ENCODE results near the gene SLC15A3. TPM values are rescaled to one million over a fixed set of nuclear protein-coding genes. Genes with fewer than 3 reads are reported as not detected.

SLC15A3 gene
- total and polyA plus RNA-seq, 3 experiments from 2014 or later: 1.2 to 1.5 TPM; not detected in 1

GRCh38 chr11:60937144-60937527 lies 14.8 kb downstream of the SLC15A3 start:
- H3K4me1 ChIP-seq (ENCODE audit: insufficient read depth, low read length): no peaks in the 10 kb centered on the region
- DNase-seq: no peak
- no peaks in the 10 kb centered on the region for H3K27me3 ChIP-seq (ENCODE audit: insufficient read depth, low read length, poor library complexity, severe bottlenecking)
- H3K4me3 ChIP-seq (ENCODE audit: low read length): no peak overlapping the region
- POLR2A ChIA-PET: no interaction called here
- H3K36me3 Mint-ChIP-seq: no peaks in the 10 kb centered on the region
- CTCF ChIA-PET: interaction anchor here (1.1 to 1.3 kb wide), 2 partner anchors 21 to 106 kb away, joined by 3 to 5 read pairs; no protein-coding TSS in a partner anchor
- no peaks in the 10 kb centered on the region for H3K9me3 ChIP-seq (ENCODE audit: low read length)
- no peak overlapping the region for H3K4me3 Mint-ChIP-seq
- H3K27me3 Mint-ChIP-seq: peaks cover 3 to 9% of the 10 kb centered on the region in 2 donors
- H3K27ac Mint-ChIP-seq: no peak overlapping the region
- no peaks in the 10 kb centered on the region for H3K9me3 Mint-ChIP-seq
- H3K27ac ChIP-seq (ENCODE audit: low read depth, low read length): no peak overlapping the region
- H3K36me3 ChIP-seq (ENCODE audit: insufficient read depth, low read length): no peaks in the 10 kb centered on the region
- no peaks in the 10 kb centered on the region for H3K4me1 Mint-ChIP-seq

- Histone ChIP-seq H3K4me3 (ENCODE audit: low read length) (no peak overlapping the region), H3K9me3 (ENCODE audit: low read length) (no peaks in the 10 kb centered on the region), H3K36me3 (ENCODE audit: insufficient read depth, low read length) (no peaks in the 10 kb centered on the region), H3K27ac (ENCODE audit: low read depth, low read length) (no peak overlapping the region), H3K4me1 (ENCODE audit: insufficient read depth, low read length) (no peaks in the 10 kb centered on the region), H3K27me3 (ENCODE audit: insufficient read depth, low read length, poor library complexity, severe bottlenecking) (peaks cover under 1% of the 10 kb centered on the region)
- Mint-ChIP-seq H3K4me3 (no peak overlapping the region), H3K36me3 (no peaks in the 10 kb centered on the region), H3K27ac (no peak overlapping the region), H3K4me1 (no peaks in the 10 kb centered on the region), H3K9me3 (no peaks in the 10 kb centered on the region), H3K27me3 (peaks cover 3 to 9% of the 10 kb centered on the region in 2 donors)
- DNase-seq: no peak
- ChIA-PET POLR2A (no interaction called here), CTCF (interaction anchor here (1.1 to 1.3 kb wide), 2 partner anchors 21 to 106 kb away, joined by 3 to 5 read pairs; no protein-coding TSS in a partner anchor)
These were observed 15.4 kb downstream of the SLC15A3 start for GRCh38 chr11:60936467-60937143.

GRCh38 chr11:60935676-60936442 lies 16.1 kb downstream of the SLC15A3 start:
- Mint-ChIP-seq H3K4me1 (no peaks in the 10 kb centered on the region), H3K4me3 (no peak overlapping the region), H3K27ac (no peak overlapping the region), H3K27me3 (peaks cover 3 to 13% of the 10 kb centered on the region in 2 donors), H3K9me3 (no peaks in the 10 kb centered on the region), H3K36me3 (no peaks in the 10 kb centered on the region)
- Histone ChIP-seq H3K27me3 (ENCODE audit: insufficient read depth, low read length, poor library complexity, severe bottlenecking) (peaks cover 3% of the 10 kb centered on the region), H3K9me3 (ENCODE audit: low read length) (no peaks in the 10 kb centered on the region), H3K27ac (ENCODE audit: low read depth, low read length) (no peak overlapping the region), H3K4me3 (ENCODE audit: low read length) (no peak overlapping the region), H3K4me1 (ENCODE audit: insufficient read depth, low read length) (no peaks in the 10 kb centered on the region), H3K36me3 (ENCODE audit: insufficient read depth, low read length) (no peaks in the 10 kb centered on the region)
- CTCF ChIA-PET: interaction anchor here (1.1 to 1.3 kb wide), 2 partner anchors 20 to 105 kb away, joined by 3 to 5 read pairs; no protein-coding TSS in a partner anchor
- DNase-seq: no peak
- POLR2A ChIA-PET: no interaction called here

GRCh38 chr11:60934790-60935605 lies 17.0 kb downstream of the SLC15A3 start:
- DNase-seq: no peak
- H3K9me3 Mint-ChIP-seq: no peaks in the 10 kb centered on the region
- no peak overlapping the region for H3K4me3 Mint-ChIP-seq
- no peak overlapping the region for H3K27ac ChIP-seq (ENCODE audit: low read depth, low read length)
- CTCF ChIA-PET: no interaction called here
- H3K27ac Mint-ChIP-seq: peak overlapping the region in 1 of 8 donors; percentile 36
- no peaks in the 10 kb centered on the region for H3K4me1 Mint-ChIP-seq
- H3K4me1 ChIP-seq (ENCODE audit: insufficient read depth, low read length): no peaks in the 10 kb centered on the region
- no peaks in the 10 kb centered on the region for H3K9me3 ChIP-seq (ENCODE audit: low read length)
- H3K36me3 ChIP-seq (ENCODE audit: insufficient read depth, low read length): no peaks in the 10 kb centered on the region
- H3K36me3 Mint-ChIP-seq: no peaks in the 10 kb centered on the region
- peaks cover 3% of the 10 kb centered on the region for H3K27me3 ChIP-seq (ENCODE audit: insufficient read depth, low read length, poor library complexity, severe bottlenecking)
- H3K27me3 Mint-ChIP-seq: peaks cover 3 to 15% of the 10 kb centered on the region in 2 donors
- POLR2A ChIA-PET: no interaction called here
- no peak overlapping the region for H3K4me3 ChIP-seq (ENCODE audit: low read length)

GRCh38 chr11:60934124-60934789 lies 17.7 kb downstream of the SLC15A3 start:
- H3K36me3 Mint-ChIP-seq: no peaks in the 10 kb centered on the region
- POLR2A ChIA-PET: no interaction called here
- no peaks in the 10 kb centered on the region for H3K4me1 Mint-ChIP-seq
- no peak overlapping the region for H3K4me3 Mint-ChIP-seq
- H3K27me3 Mint-ChIP-seq: peaks cover 7 to 20% of the 10 kb centered on the region in 2 donors
- no peaks in the 10 kb centered on the region for H3K36me3 ChIP-seq (ENCODE audit: insufficient read depth, low read length)
- H3K4me3 ChIP-seq (ENCODE audit: low read length): no peak overlapping the region
- H3K27ac ChIP-seq (ENCODE audit: low read depth, low read length): no peak overlapping the region
- H3K9me3 ChIP-seq (ENCODE audit: low read length): no peaks in the 10 kb centered on the region
- H3K27ac Mint-ChIP-seq: no peak overlapping the region
- no peaks in the 10 kb centered on the region for H3K9me3 Mint-ChIP-seq
- H3K27me3 ChIP-seq (ENCODE audit: insufficient read depth, low read length, poor library complexity, severe bottlenecking): peaks cover 6% of the 10 kb centered on the region
- CTCF ChIA-PET: interaction anchor here (1.0 kb wide), 1 partner anchor 35 kb away, joined by 3 read pairs; no protein-coding TSS in a partner anchor
- no peak for DNase-seq
- no peaks in the 10 kb centered on the region for H3K4me1 ChIP-seq (ENCODE audit: insufficient read depth, low read length)

GRCh38 chr11:60933416-60934123 lies 18.4 kb downstream of the SLC15A3 start:
- Histone ChIP-seq H3K27me3 (ENCODE audit: insufficient read depth, low read length, poor library complexity, severe bottlenecking) (peaks cover 6% of the 10 kb centered on the region), H3K36me3 (ENCODE audit: insufficient read depth, low read length) (no peaks in the 10 kb centered on the region), H3K4me3 (ENCODE audit: low read length) (no peak overlapping the region), H3K27ac (ENCODE audit: low read depth, low read length) (no peak overlapping the region), H3K4me1 (ENCODE audit: insufficient read depth, low read length) (no peaks in the 10 kb centered on the region), H3K9me3 (ENCODE audit: low read length) (no peaks in the 10 kb centered on the region)
- Mint-ChIP-seq H3K4me1 (no peaks in the 10 kb centered on the region), H3K9me3 (no peaks in the 10 kb centered on the region), H3K27ac (no peak overlapping the region), H3K27me3 (peaks cover 8 to 20% of the 10 kb centered on the region in 2 donors), H3K4me3 (no peak overlapping the region), H3K36me3 (no peaks in the 10 kb centered on the region)
- no peak for DNase-seq
- ChIA-PET POLR2A (no interaction called here), CTCF (interaction anchor here (1.0 kb wide), 1 partner anchor 34 kb away, joined by 3 read pairs; no protein-coding TSS in a partner anchor)

GRCh38 chr11:60932605-60933356 lies 19.2 kb downstream of the SLC15A3 start:
- Mint-ChIP-seq H3K4me1 (no peaks in the 10 kb centered on the region), H3K4me3 (no peak overlapping the region), H3K27me3 (peaks cover 7 to 14% of the 10 kb centered on the region in 2 donors), H3K9me3 (no peaks in the 10 kb centered on the region), H3K27ac (no peak overlapping the region), H3K36me3 (no peaks in the 10 kb centered on the region)
- ChIA-PET POLR2A (no interaction called here), CTCF (interaction anchor here (1.0 kb wide), 1 partner anchor 33 kb away, joined by 3 read pairs; no protein-coding TSS in a partner anchor)
- no peak overlapping the region for H3K4me3 ChIP-seq (ENCODE audit: low read length)
- H3K27me3 ChIP-seq (ENCODE audit: insufficient read depth, low read length, poor library complexity, severe bottlenecking): peaks cover 6% of the 10 kb centered on the region
- H3K4me1 ChIP-seq (ENCODE audit: insufficient read depth, low read length): no peaks in the 10 kb centered on the region
- H3K27ac ChIP-seq (ENCODE audit: low read depth, low read length): no peak overlapping the region
- DNase-seq: no peak
- H3K9me3 ChIP-seq (ENCODE audit: low read length): no peaks in the 10 kb centered on the region
- H3K36me3 ChIP-seq (ENCODE audit: insufficient read depth, low read length): no peaks in the 10 kb centered on the region
